GM20431 (cell line): ENCODE results near the gene ANK3.

ENCODE experiments used
- in situ Hi-C: fragments of 300-500 bp; cut with MseI, MboI; formaldehyde crosslinking; loops from one replicate; pipeline ENCODE4 v1.15.0; 2020; ENCODE audit warnings: low sequenced_read_pairs; ENCODE audit not compliant: unreplicated experiment

Gene ANK3

GRCh38 chr10:60384011-60384410 lies 5.7 kb downstream of the ANK3 start:
- in situ Hi-C loops = no loop called here

- in situ Hi-C loops = no loop called here
Observed at GRCh38 chr10:60382946-60383681, 6.6 kb downstream of the ANK3 start.

GRCh38 chr10:60380781-60381180 lies 8.9 kb downstream of the ANK3 start:
- in situ Hi-C loops = no loop called here

- in situ Hi-C loops = no loop called here
Observed at GRCh38 chr10:60377955-60378354, 11.7 kb downstream of the ANK3 start.

GRCh38 chr10:60377042-60377352 lies 12.7 kb downstream of the ANK3 start:
- in situ Hi-C loops = no loop called here

- in situ Hi-C loops = no loop called here
Observed at GRCh38 chr10:60376221-60377041, 13.2 kb downstream of the ANK3 start.

GRCh38 chr10:60375293-60376004 lies 14.2 kb downstream of the ANK3 start:
- in situ Hi-C loops = no loop called here

GRCh38 chr10:60374836-60375235 lies 14.8 kb downstream of the ANK3 start:
- in situ Hi-C loops = no loop called here

- in situ Hi-C loops = no loop called here
Observed at GRCh38 chr10:60372436-60372835, 17.2 kb downstream of the ANK3 start.

- in situ Hi-C loops = no loop called here
Observed at GRCh38 chr10:60369547-60369930, 20.1 kb downstream of the ANK3 start.

GRCh38 chr10:60368875-60369546 lies 20.7 kb downstream of the ANK3 start:
- in situ Hi-C loops = no loop called here

GRCh38 chr10:60367901-60368300 lies 21.8 kb downstream of the ANK3 start:
- in situ Hi-C loops = no loop called here

- in situ Hi-C loops = no loop called here
Observed at GRCh38 chr10:60367431-60367830, 22.2 kb downstream of the ANK3 start.

GRCh38 chr10:60367024-60367423 lies 22.7 kb downstream of the ANK3 start:
- in situ Hi-C loops = no loop called here

GRCh38 chr10:60363187-60363586 lies 26.5 kb downstream of the ANK3 start:
- in situ Hi-C loops = no loop called here

GRCh38 chr10:60362461-60362860 lies 27.2 kb downstream of the ANK3 start:
- in situ Hi-C loops = no loop called here

GRCh38 chr10:60359066-60359465 lies 30.6 kb downstream of the ANK3 start:
- in situ Hi-C loops = no loop called here

- in situ Hi-C loops = no loop called here
Observed at GRCh38 chr10:60358282-60358681, 31.4 kb downstream of the ANK3 start.

GRCh38 chr10:60353519-60354258 lies 36.0 kb downstream of the ANK3 start:
- in situ Hi-C loops = no loop called here

GRCh38 chr10:60352105-60352504 lies 37.6 kb downstream of the ANK3 start:
- in situ Hi-C loops = no loop called here
